ENCODE measurements around the gene NT5E. TPM values are rescaled to one million over a fixed set of nuclear protein-coding genes. Genes with fewer than 3 reads are reported as not detected.

Gene NT5E
- total RNA-seq, 1 experiment from 2014 or later: 84.6 TPM

- DNase-seq: no peak
- no TSS peak for BruUV-seq (replicated peaks)
- Histone ChIP-seq H3K4me3 (no peak overlapping the region), H3K36me3 (ENCODE audit: low read depth) (no peaks in the 10 kb centered on the region), H4K20me1 (ENCODE audit: insufficient read depth) (no peaks in the 10 kb centered on the region), H3K27ac (no peak overlapping the region), H3K27me3 (ENCODE audit: insufficient read depth, low read depth) (no peaks in the 10 kb centered on the region), H3K79me2 (ENCODE audit: low read depth) (no peaks in the 10 kb centered on the region), H3K4me2 (no peak overlapping the region), H3F3A (ENCODE audit: insufficient read depth, low read depth) (peaks cover 20% of the 10 kb centered on the region; the same call in 1 of the 2 replicates), H3K9me2 (ENCODE audit: insufficient read depth) (no peaks in the 10 kb centered on the region), H3K9me3 (ENCODE audit: insufficient read depth, low read depth) (no peaks in the 10 kb centered on the region), H3K4me1 (replicated peaks; ENCODE audit: insufficient read depth) (peaks cover 35% of the 10 kb centered on the region), H2AFZ (no peak overlapping the region)
- ChIA-PET CTCF (no interaction called here), POLR2A (ENCODE audit: unreplicated experiment) (no interaction called here)
- intact Hi-C loops (cut with micrococcal nuclease; ENCODE audit: unreplicated experiment): no loop called here
- TF ChIP-seq EZH2 (IDR thresholded peaks at IDR 0.05; ENCODE audit: low read depth) (no peak), CTCF (conservative IDR thresholded peaks at IDR 0.05) (no peak)
Measured at GRCh38 chr6:85408039-85408438, 41.8 kb upstream of the NT5E start.

DNA sequence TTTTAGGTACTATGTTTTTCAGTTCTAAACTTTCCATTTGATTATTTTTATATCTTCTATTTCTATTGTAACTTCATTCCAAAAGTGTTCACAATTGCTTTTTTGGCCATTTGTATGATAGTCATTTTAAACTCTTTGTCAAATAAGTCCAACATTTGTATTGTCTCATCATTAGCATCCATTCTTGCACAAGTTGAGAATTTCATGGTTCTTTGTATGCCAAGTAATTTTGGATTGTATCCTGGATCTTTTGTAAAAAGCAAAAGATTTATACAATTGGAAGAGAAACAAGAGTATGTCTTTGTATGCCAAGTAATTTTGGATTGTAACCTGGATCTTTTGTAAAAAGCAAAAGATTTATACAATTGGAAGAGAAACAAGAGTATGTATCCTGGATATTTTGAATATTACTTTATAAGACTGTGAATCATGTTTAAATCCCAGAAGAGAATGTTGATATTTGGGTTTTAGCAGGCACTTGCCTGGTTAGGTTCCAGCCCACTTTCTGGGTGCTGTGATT, 36.9 kb upstream of the NT5E start:
- BruUV-seq (replicated peaks): no TSS peak
- POLR2A ChIA-PET (ENCODE audit: unreplicated experiment): no interaction called here
- no peak for TF ChIP-seq EZH2 (IDR thresholded peaks at IDR 0.05; ENCODE audit: low read depth)
- no peak for TF ChIP-seq CTCF (conservative IDR thresholded peaks at IDR 0.05)

GRCh38 chr6:85416049-85416448, 33.8 kb upstream of the NT5E start:
- no peak for DNase-seq
- ChIA-PET POLR2A (ENCODE audit: unreplicated experiment) (no interaction called here), CTCF (no interaction called here)
- no peaks in the 10 kb centered on the region for H3K79me2 ChIP-seq (ENCODE audit: low read depth)
- no peaks in the 10 kb centered on the region for H3K27me3 ChIP-seq (ENCODE audit: insufficient read depth, low read depth)
- no peaks in the 10 kb centered on the region for H3K9me2 ChIP-seq (ENCODE audit: insufficient read depth)
- intact Hi-C loops (cut with micrococcal nuclease; ENCODE audit: unreplicated experiment): no loop called here
- H3F3A ChIP-seq (ENCODE audit: insufficient read depth, low read depth): no peaks in the 10 kb centered on the region
- H3K4me2 ChIP-seq: no peak overlapping the region
- no peak overlapping the region for H3K27ac ChIP-seq
- TF ChIP-seq CTCF (conservative IDR thresholded peaks at IDR 0.05): no peak
- no peak for TF ChIP-seq EZH2 (IDR thresholded peaks at IDR 0.05; ENCODE audit: low read depth)
- H3K4me3 ChIP-seq: no peak overlapping the region
- H3K4me1 ChIP-seq (replicated peaks; ENCODE audit: insufficient read depth): no peaks in the 10 kb centered on the region; the same call in 1 of the 2 replicates
- no peaks in the 10 kb centered on the region for H4K20me1 ChIP-seq (ENCODE audit: insufficient read depth)
- H3K36me3 ChIP-seq (ENCODE audit: low read depth): no peaks in the 10 kb centered on the region
- no peaks in the 10 kb centered on the region for H3K9me3 ChIP-seq (ENCODE audit: insufficient read depth, low read depth)
- no peak overlapping the region for H2AFZ ChIP-seq
- no TSS peak for BruUV-seq (replicated peaks)

More for the DNA sequence above, 36.9 kb upstream of the NT5E start:
- no peaks in the 10 kb centered on the region for H3K79me2 ChIP-seq (ENCODE audit: low read depth)
- H3K27ac ChIP-seq: no peak overlapping the region
- intact Hi-C loops (cut with micrococcal nuclease; ENCODE audit: unreplicated experiment): no loop called here
- no peaks in the 10 kb centered on the region for H4K20me1 ChIP-seq (ENCODE audit: insufficient read depth)
- H3K4me3 ChIP-seq: no peak overlapping the region
- H3K9me2 ChIP-seq (ENCODE audit: insufficient read depth): no peaks in the 10 kb centered on the region
- no peak for DNase-seq
- H3K36me3 ChIP-seq (ENCODE audit: low read depth): no peaks in the 10 kb centered on the region
- no peaks in the 10 kb centered on the region for H3K9me3 ChIP-seq (ENCODE audit: insufficient read depth, low read depth)
- no peak overlapping the region for H3K4me2 ChIP-seq
- no peaks in the 10 kb centered on the region for H3K4me1 ChIP-seq (replicated peaks; ENCODE audit: insufficient read depth)
- no peaks in the 10 kb centered on the region for H3F3A ChIP-seq (ENCODE audit: insufficient read depth, low read depth)
- no peaks in the 10 kb centered on the region for H3K27me3 ChIP-seq (ENCODE audit: insufficient read depth, low read depth)
- H2AFZ ChIP-seq: no peak overlapping the region
- CTCF ChIA-PET: no interaction called here
